Gastroesophageal sphincter (tissue), 3 donors: ENCODE measurements around the gene CDRT15L2.
"Not testable (repeated sequence)": the region's sequence is repeated elsewhere in the genome, so short reads cannot be mapped to it uniquely, and the experiment has no call there.

Experiments used
- POLR2A ChIP-seq, 2 donors: fragments of 450-650 bp; IDR thresholded peaks; one replicate each; pipeline ENCODE4 v1.6.1; 2017; ENCODE audit warnings: antibody characterized with exemption in 2 of 2, mild to moderate bottlenecking in 2 of 2, moderate library complexity in 1 of 2
- TF ChIP-seq, protein P1 (sequence below), 4 experiments: fragments of 200-600 bp in 2 of 4; fragments of 450-650 bp in 2 of 4; sonication (generic) in 1 of 4; IDR thresholded peaks; one replicate each; pipeline ENCODE4 v1.5.1; 2017 to 2019; ENCODE audit warnings: antibody characterized with exemption in 4 of 4, mild to moderate bottlenecking in 2 of 4, moderate library complexity in 2 of 4

- TF ChIP-seq POLR2A (IDR thresholded peaks at IDR 0.05) = not testable (repeated sequence)
- TF ChIP-seq, protein P1, sequence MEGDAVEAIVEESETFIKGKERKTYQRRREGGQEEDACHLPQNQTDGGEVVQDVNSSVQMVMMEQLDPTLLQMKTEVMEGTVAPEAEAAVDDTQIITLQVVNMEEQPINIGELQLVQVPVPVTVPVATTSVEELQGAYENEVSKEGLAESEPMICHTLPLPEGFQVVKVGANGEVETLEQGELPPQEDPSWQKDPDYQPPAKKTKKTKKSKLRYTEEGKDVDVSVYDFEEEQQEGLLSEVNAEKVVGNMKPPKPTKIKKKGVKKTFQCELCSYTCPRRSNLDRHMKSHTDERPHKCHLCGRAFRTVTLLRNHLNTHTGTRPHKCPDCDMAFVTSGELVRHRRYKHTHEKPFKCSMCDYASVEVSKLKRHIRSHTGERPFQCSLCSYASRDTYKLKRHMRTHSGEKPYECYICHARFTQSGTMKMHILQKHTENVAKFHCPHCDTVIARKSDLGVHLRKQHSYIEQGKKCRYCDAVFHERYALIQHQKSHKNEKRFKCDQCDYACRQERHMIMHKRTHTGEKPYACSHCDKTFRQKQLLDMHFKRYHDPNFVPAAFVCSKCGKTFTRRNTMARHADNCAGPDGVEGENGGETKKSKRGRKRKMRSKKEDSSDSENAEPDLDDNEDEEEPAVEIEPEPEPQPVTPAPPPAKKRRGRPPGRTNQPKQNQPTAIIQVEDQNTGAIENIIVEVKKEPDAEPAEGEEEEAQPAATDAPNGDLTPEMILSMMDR (IDR thresholded peaks at IDR 0.05) = not testable (repeated sequence)
Observed at GRCh38 chr17:20552920-20553319, 26.6 kb upstream of the CDRT15L2 start.
